Non-pigmented ciliary epithelial cell (primary cell): ENCODE measurements around the gene HSPBAP1.
"Not testable (repeated sequence)": the region's sequence is repeated elsewhere in the genome, so short reads cannot be mapped to it uniquely, and the experiment has no call there.

Experiments
- DNase-seq: peaks from one replicate; pipeline ENCODE4 v3.0.0-alpha.2; 2010; ENCODE audit warnings: low read depth

The HSPBAP1 gene

GRCh38 chr3:122785231-122785630 lies 8.4 kb downstream of the HSPBAP1 start:
- no peak for DNase-seq

GRCh38 chr3:122784436-122784835 lies 9.2 kb downstream of the HSPBAP1 start:
- no peak for DNase-seq

GRCh38 chr3:122782804-122783203 lies 10.8 kb downstream of the HSPBAP1 start:
- no peak for DNase-seq

- no peak for DNase-seq
Measured at GRCh38 chr3:122777563-122777962, 16.1 kb downstream of the HSPBAP1 start.

GRCh38 chr3:122776675-122777468 lies 16.8 kb downstream of the HSPBAP1 start:
- DNase-seq, result no peak

- peak; percentile 50 for DNase-seq
Measured at GRCh38 chr3:122774564-122774963, 19.1 kb downstream of the HSPBAP1 start.

- no peak for DNase-seq
Measured at GRCh38 chr3:122773944-122774509, 19.6 kb downstream of the HSPBAP1 start.

- no peak for DNase-seq
Measured at GRCh38 chr3:122772827-122773226, 20.8 kb downstream of the HSPBAP1 start.

- DNase-seq, result no peak
Measured at GRCh38 chr3:122770521-122771202, 23.0 kb downstream of the HSPBAP1 start.

- DNase-seq, result no peak
Measured at GRCh38 chr3:122767540-122768372, 25.9 kb downstream of the HSPBAP1 start.

- DNase-seq, result no peak
Measured at GRCh38 chr3:122766430-122766829, 27.2 kb downstream of the HSPBAP1 start.

GRCh38 chr3:122760453-122761271 lies 33.0 kb downstream of the HSPBAP1 start:
- peak; percentile 15 for DNase-seq

- DNase-seq, result no peak
Measured at GRCh38 chr3:122758877-122759560, 34.6 kb downstream of the HSPBAP1 start.

- no peak for DNase-seq
Measured at GRCh38 chr3:122755491-122755890, 38.1 kb downstream of the HSPBAP1 start.

- peak; percentile 10 for DNase-seq
Measured at GRCh38 chr3:122754929-122755328, 38.7 kb downstream of the HSPBAP1 start.

GRCh38 chr3:122748347-122748746 lies 45.3 kb downstream of the HSPBAP1 start:
- DNase-seq, result no peak

GRCh38 chr3:122747295-122747694 lies 46.3 kb downstream of the HSPBAP1 start:
- DNase-seq, result not testable (repeated sequence)

- DNase-seq, result peak; percentile 60
Measured at GRCh38 chr3:122745369-122746021, 48.1 kb downstream of the HSPBAP1 start.

GRCh38 chr3:122743581-122744120 lies 50.0 kb downstream of the HSPBAP1 start:
- DNase-seq, result no peak

GRCh38 chr3:122742234-122742633 lies 51.4 kb downstream of the HSPBAP1 start:
- DNase-seq, result no peak
